Middle frontal gyrus (tissue), 1 donor: ENCODE measurements around the gene MGRN1.
A peak's percentile ranks its signal among the peaks of the same experiment; 100 is the strongest.

Experiments
- DNase-seq: peaks from one replicate; pipeline ENCODE4 v3.0.0-alpha.2; 2015; ENCODE audit warnings: low spot score; ENCODE audit errors: extremely low spot score

The MGRN1 gene

DNA sequence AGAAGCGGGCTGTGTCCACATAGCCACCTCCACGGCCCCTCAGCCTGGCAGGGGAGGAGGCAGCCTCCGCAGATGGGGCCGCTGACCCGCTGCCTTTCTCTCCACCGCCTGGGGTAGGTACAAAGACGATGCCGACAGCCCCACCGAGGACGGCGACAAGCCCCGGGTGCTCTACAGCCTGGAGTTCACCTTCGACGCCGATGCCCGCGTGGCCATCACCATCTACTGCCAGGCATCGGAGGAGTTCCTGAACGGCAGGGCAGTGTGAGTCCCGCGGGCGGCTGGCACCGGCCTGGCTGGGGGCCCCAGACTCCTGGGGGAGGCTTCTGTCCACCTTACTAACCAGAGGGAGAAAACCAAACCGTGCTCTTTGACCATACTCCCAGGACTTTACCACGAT is 27.9 kb downstream of the MGRN1 start:
- no peak for DNase-seq

DNA sequence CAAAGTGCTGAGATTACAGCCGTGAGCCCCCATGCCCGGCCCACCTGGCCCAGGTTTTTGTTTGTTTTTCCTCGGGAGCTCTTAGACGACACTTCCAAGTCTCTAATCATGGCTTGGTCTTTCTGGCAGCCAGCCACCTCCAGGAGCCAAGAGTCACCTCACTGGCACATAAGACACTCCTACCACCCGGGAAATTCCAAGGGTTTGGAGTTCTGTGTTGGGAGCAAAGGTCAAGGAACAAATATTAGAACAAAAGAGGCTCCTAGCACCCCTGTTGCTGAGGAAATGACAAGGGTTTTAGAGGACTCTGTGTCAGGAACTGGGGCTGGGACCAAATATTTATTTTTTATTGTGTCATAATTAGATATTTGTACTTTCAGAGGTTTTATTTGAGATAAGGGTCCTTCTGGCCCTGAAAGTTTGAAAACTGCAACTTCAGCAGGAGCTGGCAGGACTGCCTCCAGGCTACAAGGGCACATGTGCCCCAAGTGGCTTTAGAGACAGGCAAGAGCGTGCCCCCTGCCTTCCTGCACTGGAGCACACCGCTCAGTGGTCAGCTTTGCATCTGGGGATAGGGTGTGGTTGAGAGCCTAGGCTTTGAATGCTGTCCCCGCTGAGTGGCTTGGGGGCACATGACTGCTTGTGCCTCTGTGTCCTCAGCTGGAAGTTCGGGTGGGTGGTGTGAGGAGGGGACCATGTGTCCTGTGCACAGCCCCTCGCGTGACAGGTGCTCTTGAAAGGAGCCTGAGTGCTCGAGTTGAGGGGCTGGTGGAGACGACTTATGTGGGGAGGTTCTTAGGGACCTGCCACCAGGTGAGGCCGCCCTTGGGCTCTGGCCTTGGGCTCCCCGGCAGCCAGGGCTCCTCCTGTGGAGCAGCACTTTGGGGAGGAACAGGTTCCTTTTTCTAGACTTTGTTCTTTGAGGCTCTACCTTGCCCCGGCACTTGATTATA is 29.7 kb downstream of the MGRN1 start:
- no peak for DNase-seq

- no peak for DNase-seq
Measured at GRCh38 chr16:4654964-4655590, 30.5 kb downstream of the MGRN1 start.

DNA sequence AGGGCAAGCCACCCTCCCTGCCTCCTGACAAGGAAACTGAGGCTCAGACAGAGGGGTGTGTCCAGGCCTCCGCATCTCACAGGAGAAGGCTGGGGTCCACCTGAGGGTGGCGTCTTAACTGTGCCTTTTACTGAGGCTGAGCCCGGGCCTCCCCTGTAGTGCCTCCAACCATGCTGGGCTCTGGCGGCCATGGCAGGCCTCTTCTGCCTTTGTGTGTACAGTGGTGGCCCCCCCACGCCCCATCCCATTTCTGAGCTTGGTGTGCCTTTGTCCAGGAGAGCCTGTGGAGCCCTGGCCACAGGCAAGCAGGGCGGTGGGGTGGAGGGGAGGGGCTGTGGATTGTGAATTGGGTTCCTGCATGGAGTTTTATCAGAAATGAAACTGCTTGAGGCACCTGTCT is 31.2 kb downstream of the MGRN1 start:
- no peak for DNase-seq

DNA sequence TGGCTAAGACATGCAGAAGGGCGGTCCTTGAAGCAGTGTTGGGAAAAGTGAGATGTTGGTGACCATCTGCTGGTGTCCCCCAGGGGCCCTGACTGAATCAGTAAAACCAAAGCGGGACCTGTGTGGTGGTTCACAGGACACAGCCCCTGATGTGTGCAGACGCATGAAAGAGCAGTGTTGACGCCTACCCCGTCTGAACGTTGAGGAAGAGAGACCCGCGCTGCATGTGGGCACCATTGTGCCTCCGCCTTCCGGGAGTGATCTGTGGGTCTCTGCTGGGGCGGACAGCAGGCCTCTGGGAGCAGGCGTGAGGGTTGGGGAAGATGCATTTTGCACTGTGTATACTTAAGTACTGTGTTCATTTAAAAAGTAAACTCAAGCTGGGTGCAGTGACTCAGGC is 31.6 kb downstream of the MGRN1 start:
- no peak for DNase-seq

- DNase-seq, result no peak
Measured at GRCh38 chr16:4656695-4657686, 32.4 kb downstream of the MGRN1 start.

GRCh38 chr16:4659363-4660353 is 35.0 kb downstream of the MGRN1 start:
- no peak for DNase-seq

DNA sequence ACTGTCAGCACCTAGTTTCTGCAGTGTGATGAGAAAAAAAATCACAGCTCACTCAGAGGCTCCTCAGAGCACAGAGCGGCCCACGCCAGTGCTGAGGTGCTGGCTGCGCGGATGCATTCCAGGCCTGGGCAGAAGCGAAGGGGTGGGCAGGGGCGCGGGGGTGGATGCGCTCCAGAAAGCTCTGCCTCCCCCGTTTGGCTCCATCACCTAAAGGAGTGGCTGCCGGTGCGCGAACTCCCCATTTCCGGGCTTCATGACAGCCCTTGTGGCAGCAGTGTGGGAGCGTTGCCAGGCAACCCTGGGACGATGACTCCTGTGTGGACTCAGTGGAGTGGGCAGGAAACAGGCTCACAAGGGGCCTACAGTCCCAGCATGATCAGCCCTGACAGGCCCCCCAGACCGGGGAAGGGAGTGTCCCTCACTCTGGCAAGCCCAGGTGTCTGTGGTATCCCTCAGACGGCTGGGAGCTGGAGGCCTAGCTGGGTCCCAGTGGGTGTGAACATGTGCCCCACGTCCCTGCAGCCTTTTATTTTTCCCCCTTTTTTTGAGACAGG is 35.9 kb downstream of the MGRN1 start:
- DNase-seq, result peak; percentile 44

DNA sequence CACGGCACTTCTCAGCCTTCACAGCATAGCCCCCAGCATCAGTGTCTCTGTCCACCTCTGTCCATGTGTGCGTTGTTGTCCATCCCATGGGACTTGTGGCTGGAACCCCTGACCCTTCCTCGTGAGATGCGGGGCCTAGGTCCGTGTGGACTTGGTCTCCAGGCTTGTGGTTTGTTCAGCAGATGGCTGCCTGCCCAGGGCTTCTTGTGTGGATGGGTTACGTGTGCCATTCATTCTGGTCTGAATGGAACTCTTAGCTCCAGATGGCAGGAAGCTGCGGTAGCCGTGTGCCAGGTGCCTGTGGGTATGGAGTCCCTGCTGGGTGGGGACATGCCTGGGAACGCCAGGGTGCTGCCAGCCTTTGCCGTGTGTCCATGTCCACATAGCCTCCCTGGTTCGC is 37.0 kb downstream of the MGRN1 start:
- DNase-seq, result no peak

- DNase-seq, result no peak
Measured at GRCh38 chr16:4663465-4663776, 38.8 kb downstream of the MGRN1 start.

DNA sequence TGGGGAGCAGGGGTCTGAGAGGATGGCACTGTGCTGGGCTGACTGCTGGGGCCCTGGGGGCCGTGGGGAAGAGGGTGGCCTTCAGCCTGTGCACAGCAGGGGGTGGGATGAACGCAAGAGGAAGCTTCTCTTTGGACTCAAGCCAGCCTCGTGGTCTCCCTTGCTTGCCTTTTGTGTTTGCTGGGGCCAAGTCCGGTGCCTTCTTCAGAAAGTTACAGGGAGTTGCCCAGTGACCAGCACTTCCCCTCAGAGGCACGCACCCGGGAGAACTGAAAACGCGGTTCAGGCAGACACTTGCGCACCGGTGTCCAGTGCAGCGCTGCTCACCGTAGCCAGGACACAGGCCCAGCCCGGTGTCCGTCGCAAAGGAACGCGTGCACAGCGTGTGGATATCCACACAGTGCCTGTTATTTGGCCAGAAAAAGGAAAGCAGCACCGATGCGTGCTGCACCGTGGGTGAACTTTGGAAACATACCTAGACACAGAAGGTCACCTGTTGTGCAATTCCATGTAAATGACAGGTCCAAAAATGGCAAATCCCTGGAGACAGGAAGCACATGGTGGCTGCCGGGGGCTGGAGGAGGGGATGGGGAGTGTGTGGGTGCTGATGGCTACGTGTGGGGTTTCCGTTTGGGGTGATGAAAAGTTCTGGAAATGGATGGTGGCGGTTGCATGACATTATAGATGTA is 39.3 kb downstream of the MGRN1 start:
- DNase-seq, result no peak

DNA sequence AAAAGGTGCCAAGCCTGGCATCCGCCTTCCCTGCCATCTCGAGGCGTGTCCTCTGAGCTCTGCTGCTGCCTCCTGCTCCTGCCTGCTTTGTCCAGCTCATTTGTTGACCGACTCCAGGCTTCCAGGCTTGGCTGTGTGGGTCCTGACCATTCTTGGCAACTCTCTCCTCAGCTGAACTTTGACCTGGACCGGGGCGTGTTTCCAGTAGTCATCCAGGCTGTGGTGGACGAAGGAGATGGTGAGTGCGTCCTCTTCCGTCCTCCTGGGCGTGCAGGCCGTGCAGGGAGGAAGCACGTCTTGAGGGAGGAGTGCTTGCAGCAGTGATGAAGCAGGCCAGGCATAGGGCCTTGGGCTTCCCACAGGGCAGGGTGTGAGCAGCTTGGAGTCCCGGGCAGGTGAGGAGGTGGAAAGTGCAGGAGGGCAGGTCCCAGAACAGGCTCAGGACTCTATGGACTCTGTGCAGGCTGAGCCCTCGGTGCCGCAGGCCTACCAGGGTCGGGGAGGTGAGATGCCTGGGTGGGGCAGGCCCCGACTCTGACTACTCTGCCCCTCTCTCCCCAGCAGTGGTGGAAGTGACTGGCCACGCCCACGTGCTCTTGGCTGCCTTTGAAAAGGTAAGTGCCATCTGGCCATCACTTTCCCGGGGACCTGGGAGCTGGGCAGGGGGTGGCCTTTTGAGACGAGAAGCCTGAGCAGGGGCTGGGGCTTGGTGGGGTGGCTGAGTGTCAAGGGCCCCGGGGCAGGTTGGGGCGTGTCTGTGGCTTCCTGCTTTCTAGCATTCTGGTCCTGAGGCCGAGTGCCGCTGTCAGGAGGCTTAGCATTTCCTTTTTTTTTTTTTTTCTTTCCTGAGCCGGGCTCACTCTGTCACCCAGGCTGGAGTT is 40.2 kb downstream of the MGRN1 start:
- DNase-seq, result no peak

- DNase-seq, result no peak
Measured at GRCh38 chr16:4666537-4667202, 42.0 kb downstream of the MGRN1 start.

DNA sequence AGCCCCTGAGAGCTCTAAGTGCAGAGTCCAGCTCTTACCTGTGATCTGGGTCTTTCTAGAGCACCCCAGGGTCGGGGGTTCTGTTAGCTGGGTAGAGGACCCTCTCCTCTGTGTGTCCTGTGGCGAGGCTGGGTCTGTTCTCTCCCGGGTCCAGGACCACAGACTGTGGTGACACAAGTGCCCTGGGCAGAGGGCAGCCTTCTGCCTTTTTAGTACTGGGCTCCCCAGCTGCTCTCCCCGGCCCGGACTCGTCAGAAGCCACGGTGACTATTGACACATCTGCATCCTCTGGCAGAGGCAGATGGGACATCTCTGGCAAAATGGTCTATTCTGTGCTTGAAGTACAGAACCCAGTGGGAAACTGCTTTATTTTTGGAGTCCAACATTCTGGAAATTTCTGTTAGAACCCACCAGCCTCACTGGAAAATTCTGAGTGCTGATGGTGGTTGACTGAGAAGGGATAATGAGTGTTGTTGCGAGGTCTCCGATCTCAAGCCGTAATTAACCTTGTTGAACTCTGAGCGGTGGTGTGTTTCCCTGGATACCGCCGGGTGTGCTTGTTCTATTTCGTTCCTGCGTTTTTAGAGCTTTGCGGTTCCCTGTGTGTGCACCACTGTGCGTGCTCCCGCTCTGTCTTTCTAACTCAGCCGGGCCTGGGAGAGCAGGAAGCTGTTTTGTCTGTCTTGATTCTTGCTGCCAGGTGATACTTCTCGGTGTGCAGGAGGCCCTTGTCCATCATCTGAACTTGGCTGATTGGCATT is 42.8 kb downstream of the MGRN1 start:
- DNase-seq, result no peak

GRCh38 chr16:4668313-4668960 is 43.8 kb downstream of the MGRN1 start:
- no peak for DNase-seq

DNA sequence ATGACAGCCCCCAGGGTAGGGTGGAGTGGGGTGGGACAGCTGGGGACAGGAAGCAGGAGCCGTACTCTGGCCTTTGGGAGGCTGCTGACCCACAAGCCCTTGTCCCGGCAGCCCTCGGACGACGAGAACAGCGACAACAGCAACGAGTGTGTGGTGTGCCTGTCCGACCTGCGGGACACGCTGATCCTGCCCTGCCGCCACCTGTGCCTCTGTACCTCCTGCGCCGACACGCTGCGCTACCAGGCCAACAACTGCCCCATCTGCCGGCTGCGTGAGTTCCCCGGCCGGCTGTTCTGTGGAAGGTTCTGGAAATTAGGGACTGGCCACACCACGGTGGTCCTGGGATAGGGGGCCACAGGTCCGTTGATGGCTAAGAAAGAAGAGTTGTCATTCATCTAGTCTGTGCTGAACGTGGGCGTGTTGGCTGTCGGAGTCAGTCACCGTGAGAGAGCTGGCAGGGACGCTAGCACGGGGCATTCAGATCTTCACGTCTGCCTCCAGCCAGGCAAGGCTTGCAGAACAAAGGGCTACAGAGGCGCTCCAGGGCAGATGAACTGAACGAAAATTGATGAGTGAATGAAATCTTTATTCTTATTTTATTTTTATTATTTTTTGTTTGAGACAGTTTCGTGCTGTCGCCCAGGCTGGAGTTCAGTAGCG is 48.9 kb downstream of the MGRN1 start:
- no peak for DNase-seq
